Osteoblast (primary cell): ENCODE results near the gene OAS1. TPM values are rescaled to one million over a fixed set of nuclear protein-coding genes. Genes with fewer than 3 reads are reported as not detected.

Experiments used
- DNase-seq: peaks from one replicate; pipeline ENCODE4 v3.0.0; 2011; ENCODE audit warnings: low spot score, mixed read lengths; ENCODE audit not compliant: insufficient read length; ENCODE audit errors: missing footprints
- H2AFZ ChIP-seq: 2 replicates; pipeline ENCODE4 v1.6.0; 2011; ENCODE audit warnings: mild to moderate bottlenecking, low read length
- H3K27ac ChIP-seq: 2 replicates; pipeline ENCODE4 v1.5.1; 2011; ENCODE audit warnings: mild to moderate bottlenecking, low read depth, low read length, moderate library complexity
- H3K27me3 ChIP-seq: 2 replicates; pipeline ENCODE4 v1.6.0; 2012; ENCODE audit warnings: mild to moderate bottlenecking, control low read depth, inconsistent platforms, low read length, moderate library complexity; ENCODE audit not compliant: insufficient read depth
- H3K36me3 ChIP-seq: 2 replicates; pipeline ENCODE4 v1.5.1; 2011; ENCODE audit warnings: mild to moderate bottlenecking, low read length, control low read depth, moderate library complexity; ENCODE audit not compliant: insufficient read depth
- H3K4me1 ChIP-seq: 2 replicates; pipeline ENCODE4 v1.5.1; 2011; ENCODE audit warnings: mild to moderate bottlenecking, low read length, control low read depth, moderate library complexity; ENCODE audit not compliant: insufficient read depth
- H3K4me2 ChIP-seq: 2 replicates; pipeline ENCODE4 v1.6.0; 2011; ENCODE audit warnings: mild to moderate bottlenecking, low read length; ENCODE audit not compliant: insufficient read depth
- H3K4me3 ChIP-seq: fragments of 200-600 bp; sonication (generic); 3 replicates; pipeline ENCODE4 v1.5.1; 2012; ENCODE audit warnings: mild to moderate bottlenecking, low read length, inconsistent platforms; ENCODE audit not compliant: insufficient read depth
- H3K79me2 ChIP-seq: 2 replicates; pipeline ENCODE4 v1.6.0; 2012; ENCODE audit warnings: mild to moderate bottlenecking, low read length, control low read depth, inconsistent platforms; ENCODE audit not compliant: insufficient read depth
- H3K9me3 ChIP-seq: 2 replicates; pipeline ENCODE4 v1.5.1; 2011; ENCODE audit warnings: low read depth, low read length, control low read depth
- H4K20me1 ChIP-seq: 2 replicates; pipeline ENCODE4 v1.6.0; 2012; ENCODE audit warnings: mild to moderate bottlenecking, low read length, control low read depth; ENCODE audit not compliant: insufficient read depth
- total RNA-seq: library from RNA; depleted of rRNA; stranded (reverse); fragments of >200 nt; gene quantifications from 2 replicates; pipeline ENCODE4 v1.2.3, GENCODE V29; 2012
- TF ChIP-seq, protein P1 (sequence below): IDR thresholded peaks from 2 replicates; pipeline ENCODE4 v1.5.1; 2011; ENCODE audit warnings: mild to moderate bottlenecking, low read depth, low read length, moderate library complexity; ENCODE audit errors: extremely low read depth

OAS1 gene
- total RNA-seq, 1 donor = 3.6 TPM

DNA sequence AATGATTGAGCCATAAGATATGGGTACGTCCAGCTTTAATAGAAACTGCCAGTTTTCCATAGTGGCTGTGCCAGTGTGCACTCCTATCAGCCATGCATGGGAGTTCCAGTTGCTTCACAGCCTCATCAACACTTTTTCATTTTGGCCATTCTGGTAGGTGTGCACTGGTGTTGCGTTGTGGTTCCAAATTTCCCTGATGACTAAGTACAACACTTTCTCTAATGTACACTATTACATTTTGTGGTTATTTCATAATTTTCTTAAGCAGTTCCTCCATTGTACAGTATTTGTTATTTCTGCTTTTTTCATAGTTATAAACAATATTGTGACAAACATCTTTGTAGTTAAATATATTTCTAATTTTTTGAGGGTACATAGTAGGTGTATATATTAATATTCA, 21.5 kb upstream of the OAS1 start:
- Histone ChIP-seq H3K4me1 (no peaks in the 10 kb centered on the region), H3K79me2 (no peaks in the 10 kb centered on the region), H3K4me2 (no peak overlapping the region), H3K27me3 (peaks cover 3% of the 10 kb centered on the region), H4K20me1 (no peaks in the 10 kb centered on the region), H2AFZ (no peak overlapping the region), H3K4me3 (no peak overlapping the region), H3K27ac (no peak overlapping the region), H3K36me3 (no peaks in the 10 kb centered on the region), H3K9me3 (no peaks in the 10 kb centered on the region)
- TF ChIP-seq, protein P1, sequence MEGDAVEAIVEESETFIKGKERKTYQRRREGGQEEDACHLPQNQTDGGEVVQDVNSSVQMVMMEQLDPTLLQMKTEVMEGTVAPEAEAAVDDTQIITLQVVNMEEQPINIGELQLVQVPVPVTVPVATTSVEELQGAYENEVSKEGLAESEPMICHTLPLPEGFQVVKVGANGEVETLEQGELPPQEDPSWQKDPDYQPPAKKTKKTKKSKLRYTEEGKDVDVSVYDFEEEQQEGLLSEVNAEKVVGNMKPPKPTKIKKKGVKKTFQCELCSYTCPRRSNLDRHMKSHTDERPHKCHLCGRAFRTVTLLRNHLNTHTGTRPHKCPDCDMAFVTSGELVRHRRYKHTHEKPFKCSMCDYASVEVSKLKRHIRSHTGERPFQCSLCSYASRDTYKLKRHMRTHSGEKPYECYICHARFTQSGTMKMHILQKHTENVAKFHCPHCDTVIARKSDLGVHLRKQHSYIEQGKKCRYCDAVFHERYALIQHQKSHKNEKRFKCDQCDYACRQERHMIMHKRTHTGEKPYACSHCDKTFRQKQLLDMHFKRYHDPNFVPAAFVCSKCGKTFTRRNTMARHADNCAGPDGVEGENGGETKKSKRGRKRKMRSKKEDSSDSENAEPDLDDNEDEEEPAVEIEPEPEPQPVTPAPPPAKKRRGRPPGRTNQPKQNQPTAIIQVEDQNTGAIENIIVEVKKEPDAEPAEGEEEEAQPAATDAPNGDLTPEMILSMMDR = no peak
- DNase-seq = no peak

DNA sequence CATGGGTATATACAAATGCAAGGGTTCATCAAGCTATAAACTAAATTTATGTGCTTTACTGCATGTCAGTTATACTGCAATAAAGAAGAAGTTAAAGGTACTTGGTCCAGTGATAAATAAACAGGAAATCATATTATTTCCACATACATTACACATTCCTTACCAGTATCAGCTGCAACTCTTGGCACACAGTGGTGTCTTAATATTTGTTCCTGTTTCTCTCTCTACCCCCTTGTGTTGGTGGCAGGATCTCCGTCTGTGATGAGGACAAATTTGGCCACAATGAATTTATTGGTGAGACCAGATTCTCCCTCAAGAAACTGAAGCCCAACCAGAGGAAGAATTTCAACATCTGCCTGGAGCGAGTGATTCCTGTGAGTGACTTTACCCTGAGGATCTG, 19.2 kb upstream of the OAS1 start:
- no peak for DNase-seq
- Histone ChIP-seq H3K9me3 (no peaks in the 10 kb centered on the region), H3K79me2 (no peaks in the 10 kb centered on the region), H3K27me3 (no peaks in the 10 kb centered on the region), H2AFZ (no peak overlapping the region), H3K36me3 (no peaks in the 10 kb centered on the region), H3K4me1 (no peaks in the 10 kb centered on the region), H3K4me3 (no peak overlapping the region), H4K20me1 (no peaks in the 10 kb centered on the region), H3K4me2 (no peak overlapping the region), H3K27ac (no peak overlapping the region)
- TF ChIP-seq, protein P1 = no peak

DNA sequence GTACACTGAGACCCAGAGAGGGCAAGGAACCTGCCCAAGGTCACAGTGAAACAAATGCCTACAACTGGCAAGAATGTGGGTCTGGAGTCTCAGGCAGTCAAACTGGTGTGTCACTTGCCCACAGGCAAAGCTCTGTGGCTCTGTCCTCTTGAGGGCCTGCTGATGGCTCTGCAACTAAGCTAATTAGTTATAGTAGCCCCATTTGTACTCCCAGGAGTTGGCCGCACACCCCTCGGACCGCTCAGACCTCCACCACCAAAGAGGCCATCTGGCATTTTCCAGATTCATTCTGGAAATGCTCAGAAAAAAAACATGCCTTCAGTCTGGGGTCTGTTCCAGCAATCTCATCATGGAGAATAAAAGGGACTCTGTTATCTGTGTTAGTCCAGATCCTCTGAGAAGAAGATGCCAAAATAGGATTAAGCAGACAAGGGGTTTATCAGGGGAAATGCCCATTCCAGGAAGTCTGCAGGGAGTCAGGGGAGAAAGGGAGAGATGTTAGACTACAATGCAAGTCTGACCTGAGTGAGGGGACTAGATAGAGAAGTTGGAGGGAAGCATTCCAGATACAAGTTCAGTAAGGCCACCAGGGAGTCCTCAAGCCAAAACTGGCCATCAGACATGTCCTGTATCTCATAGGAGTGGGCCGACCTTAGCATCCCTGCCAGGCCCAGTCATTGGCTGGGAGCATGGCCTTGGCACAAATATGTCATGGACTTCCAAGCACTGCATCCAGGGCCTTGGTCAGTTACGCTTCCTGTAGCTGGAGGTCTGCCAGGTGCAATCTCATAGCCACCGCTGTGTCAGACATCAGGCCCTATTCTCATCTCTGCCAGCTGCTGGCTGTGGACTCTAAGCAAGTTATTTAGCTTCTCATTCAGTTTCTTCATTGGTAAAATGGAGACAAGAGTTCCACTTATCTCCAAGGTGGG, 15.4 kb upstream of the OAS1 start:
- no peak overlapping the region for H3K4me3 ChIP-seq
- no peaks in the 10 kb centered on the region for H3K4me1 ChIP-seq
- no peaks in the 10 kb centered on the region for H3K27me3 ChIP-seq
- DNase-seq = peak; percentile 45
- no peak overlapping the region for H3K4me2 ChIP-seq
- TF ChIP-seq, protein P1 = no peak
- no peaks in the 10 kb centered on the region for H4K20me1 ChIP-seq
- no peaks in the 10 kb centered on the region for H3K79me2 ChIP-seq
- H3K9me3 ChIP-seq = no peaks in the 10 kb centered on the region
- H3K36me3 ChIP-seq = no peaks in the 10 kb centered on the region
- H3K27ac ChIP-seq = no peak overlapping the region
- H2AFZ ChIP-seq = no peak overlapping the region

DNA sequence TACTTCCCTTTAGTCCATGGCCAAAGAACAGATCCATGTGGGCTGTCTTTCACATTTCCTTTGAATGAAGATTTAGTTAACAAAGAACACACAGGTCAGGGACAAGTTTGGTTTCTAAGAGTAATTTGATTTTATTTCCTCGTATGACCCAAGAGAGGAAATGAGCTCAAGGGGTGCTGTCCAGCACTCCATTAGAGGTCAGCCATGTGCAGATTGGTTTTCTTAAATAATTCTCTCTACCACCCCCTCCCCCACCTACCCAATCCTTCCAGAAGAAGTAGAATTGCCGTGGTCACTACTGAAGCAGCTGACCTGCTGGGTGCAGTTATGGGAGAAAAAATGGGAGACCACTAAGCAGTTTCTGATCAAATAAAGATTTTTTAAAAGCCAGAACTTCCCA, 13.9 kb upstream of the OAS1 start:
- no peaks in the 10 kb centered on the region for H4K20me1 ChIP-seq
- H3K79me2 ChIP-seq = no peaks in the 10 kb centered on the region

More for the DNA sequence above, 13.9 kb upstream of the OAS1 start:
- Histone ChIP-seq H3K4me3 (no peak overlapping the region), H3K27me3 (peaks cover 2% of the 10 kb centered on the region), H3K4me1 (no peaks in the 10 kb centered on the region), H2AFZ (no peak overlapping the region), H3K27ac (no peak overlapping the region), H3K4me2 (no peak overlapping the region), H3K9me3 (no peaks in the 10 kb centered on the region), H3K36me3 (no peaks in the 10 kb centered on the region)
- TF ChIP-seq, protein P1 = no peak
- DNase-seq = no peak
